GM19328 (cell line): ENCODE measurements around the gene SEL1L3.

Experiments
- ATAC-seq: cut with Tn5 transposase; IDR thresholded peaks from one replicate; pipeline ENCODE4 v1.9.1; 2021; ENCODE audit warnings: mild to moderate bottlenecking, moderate library complexity; ENCODE audit not compliant: unreplicated experiment

SEL1L3 gene

DNA sequence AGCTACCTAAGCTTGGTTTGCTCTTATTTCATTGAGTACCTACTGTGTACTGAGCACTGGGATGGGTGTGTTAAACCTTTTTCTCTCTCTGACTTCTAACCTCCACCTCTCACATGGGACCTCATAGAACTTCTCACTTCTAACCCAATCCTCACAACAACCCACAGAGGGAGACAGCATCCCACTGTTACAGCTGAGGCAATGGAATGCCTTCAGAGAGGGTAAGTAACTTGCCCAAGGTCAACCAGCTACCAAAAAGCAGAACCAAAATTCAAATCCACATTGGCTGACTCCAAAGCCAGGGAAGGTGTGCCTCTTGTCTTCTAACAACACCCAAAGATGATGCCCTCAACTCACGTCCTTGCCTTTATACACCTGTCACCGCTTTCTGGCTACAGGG lies 5.4 kb downstream of the SEL1L3 start:
- ATAC-seq: no peak

DNA sequence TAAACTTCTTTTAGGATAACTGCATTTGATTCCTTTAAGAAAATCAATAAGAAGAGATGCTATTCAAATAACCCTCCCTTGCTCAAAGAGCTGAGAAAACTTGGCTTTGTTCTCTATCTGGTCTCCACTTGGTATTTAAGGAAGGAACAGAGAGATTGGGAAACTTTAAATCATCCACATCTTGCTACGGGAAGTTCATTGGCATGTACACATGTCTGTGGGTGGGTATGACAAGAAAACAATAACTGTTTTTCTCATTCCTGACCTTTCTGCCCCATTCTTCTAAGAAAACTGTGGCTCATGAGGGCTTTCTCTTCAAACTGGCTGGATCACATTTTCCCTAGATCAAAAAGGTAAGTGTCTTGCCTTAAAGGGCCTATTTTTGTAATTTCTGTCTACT lies 6.0 kb downstream of the SEL1L3 start:
- no peak for ATAC-seq

GRCh38 chr4:25852103-25852502 lies 10.7 kb downstream of the SEL1L3 start:
- ATAC-seq: no peak

GRCh38 chr4:25847329-25847728 lies 15.5 kb downstream of the SEL1L3 start:
- ATAC-seq: no peak

GRCh38 chr4:25845841-25846653 lies 16.7 kb downstream of the SEL1L3 start:
- ATAC-seq: no peak

GRCh38 chr4:25844961-25845712 lies 17.7 kb downstream of the SEL1L3 start:
- no peak for ATAC-seq

DNA sequence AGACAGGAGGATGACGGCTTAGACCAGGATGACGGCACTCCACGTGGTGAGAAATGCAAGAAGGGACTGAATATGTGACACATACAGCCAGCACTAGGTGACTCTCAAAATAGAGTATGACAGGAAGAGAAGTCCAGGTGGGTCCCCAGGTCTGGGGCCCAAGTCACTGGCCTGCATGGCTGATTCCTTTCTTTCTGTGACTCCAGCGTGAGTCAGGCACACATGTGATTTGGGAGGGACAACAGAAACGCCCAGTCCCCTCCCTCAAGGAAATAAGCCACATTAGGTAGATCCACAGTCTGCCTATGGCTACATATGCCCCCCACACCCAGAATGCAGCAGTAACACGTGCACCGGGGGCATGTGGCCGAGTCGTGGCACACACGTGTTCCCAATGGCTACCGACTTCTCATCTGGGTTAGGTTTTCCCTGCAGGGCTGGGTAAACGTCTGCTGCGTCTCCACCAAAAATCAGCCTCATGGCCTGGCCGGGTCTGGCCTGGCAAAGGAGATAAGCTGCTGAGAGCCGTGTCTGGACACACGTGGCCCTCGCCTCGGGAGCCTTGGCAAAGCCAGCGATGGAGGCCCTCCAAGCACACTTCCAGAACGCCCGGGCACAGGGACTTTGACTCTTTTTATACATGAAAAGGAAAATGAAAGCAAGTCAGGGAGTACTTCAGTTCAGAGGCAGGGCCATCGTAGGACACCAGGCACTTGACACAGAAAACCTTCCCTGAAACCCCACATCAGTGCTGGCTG lies 19.3 kb downstream of the SEL1L3 start:
- no peak for ATAC-seq

GRCh38 chr4:25842229-25842845 lies 20.5 kb downstream of the SEL1L3 start:
- ATAC-seq: peak; percentile 61

GRCh38 chr4:25839687-25840086 lies 23.1 kb downstream of the SEL1L3 start:
- no peak for ATAC-seq

DNA sequence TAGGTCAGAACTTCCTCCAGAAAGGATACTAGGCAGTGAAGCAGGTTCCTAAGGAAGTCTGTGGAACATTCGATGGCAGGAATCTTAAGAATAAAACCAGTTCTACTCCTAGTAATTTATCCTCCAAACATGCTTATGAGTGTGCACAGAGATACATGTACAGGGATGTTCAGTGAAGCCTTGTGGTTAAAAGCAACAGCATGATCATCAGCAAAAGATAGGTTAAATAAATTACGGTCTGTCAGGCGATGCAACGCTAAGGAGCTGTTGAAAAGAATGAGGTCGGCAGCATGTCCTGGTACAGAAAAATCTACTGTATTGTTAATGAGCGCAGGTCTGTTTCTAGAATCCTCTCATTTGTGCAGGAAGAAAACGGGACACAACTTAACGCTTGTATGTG lies 23.6 kb downstream of the SEL1L3 start:
- ATAC-seq: no peak

- no peak for ATAC-seq
These were observed 24.3 kb downstream of the SEL1L3 start for GRCh38 chr4:25838526-25838925.

GRCh38 chr4:25837107-25837506 lies 25.7 kb downstream of the SEL1L3 start:
- ATAC-seq: no peak

DNA sequence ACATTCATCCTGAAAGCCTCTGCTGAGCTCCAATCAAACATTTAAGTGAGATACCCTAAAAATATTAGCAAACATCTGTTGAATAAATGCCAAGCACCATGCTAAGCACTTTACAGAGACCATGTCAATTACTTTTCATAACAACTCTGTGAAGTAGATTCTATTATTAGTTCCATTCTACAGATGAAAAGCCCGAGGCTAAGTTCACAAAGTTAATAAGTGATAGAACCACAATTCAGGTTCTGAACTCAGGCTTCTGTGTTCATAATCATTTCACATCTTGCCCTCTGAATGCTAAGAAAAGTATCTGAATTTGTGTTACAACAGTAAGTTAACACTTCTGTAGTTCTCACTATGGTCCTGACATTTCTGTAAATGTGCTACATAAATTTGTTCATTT lies 27.4 kb downstream of the SEL1L3 start:
- no peak for ATAC-seq

DNA sequence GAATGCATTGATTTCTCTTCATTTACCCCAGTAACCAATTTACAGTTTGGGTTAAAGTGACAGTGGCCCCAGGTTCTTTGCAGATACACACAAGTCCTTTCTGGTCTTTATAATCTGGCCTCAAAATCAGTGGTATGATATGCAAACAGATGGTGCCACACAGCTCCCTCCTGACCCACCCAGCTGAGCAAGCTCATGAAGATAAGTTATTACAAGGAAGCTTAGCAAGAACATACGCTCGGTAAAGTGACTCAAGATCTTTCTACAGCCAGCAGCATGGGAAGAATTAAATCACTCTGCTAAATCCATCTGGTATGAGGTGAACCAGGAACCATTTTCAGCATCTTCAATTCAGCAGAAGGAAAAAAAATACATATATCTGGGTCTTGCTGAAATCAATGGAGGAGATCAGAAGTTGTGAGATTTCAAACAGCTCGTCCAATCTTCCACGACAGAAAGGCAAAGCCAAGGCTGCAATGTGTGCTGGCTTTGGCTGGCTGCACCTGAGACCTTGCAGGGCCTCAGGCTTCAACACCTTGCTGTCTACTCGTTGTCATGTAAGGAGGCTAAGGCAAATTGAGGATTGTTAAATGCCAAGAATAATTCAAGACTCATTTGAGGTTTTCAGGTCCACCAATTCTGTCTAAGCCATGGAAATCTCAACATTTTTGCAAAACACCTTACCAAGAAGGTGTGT lies 28.2 kb downstream of the SEL1L3 start:
- ATAC-seq: no peak

DNA sequence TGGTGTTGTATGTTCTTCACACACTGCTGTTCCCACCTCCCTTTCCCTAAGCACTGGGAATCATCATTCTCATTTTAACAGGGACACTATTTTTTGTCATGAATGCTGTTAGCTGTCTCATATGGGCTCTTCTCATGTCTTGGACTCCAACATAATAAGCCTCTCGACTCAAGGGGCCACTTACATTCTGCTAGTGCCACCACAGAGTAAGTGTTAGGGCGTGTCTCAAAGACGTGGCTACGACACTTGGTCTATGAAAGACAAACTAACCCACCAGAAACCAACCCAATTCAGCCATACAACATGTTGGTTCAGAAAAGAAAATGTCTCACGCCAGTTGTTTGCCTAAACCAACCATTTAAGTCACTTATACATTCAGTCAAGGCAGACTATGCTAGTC lies 32.2 kb downstream of the SEL1L3 start:
- ATAC-seq: no peak

DNA sequence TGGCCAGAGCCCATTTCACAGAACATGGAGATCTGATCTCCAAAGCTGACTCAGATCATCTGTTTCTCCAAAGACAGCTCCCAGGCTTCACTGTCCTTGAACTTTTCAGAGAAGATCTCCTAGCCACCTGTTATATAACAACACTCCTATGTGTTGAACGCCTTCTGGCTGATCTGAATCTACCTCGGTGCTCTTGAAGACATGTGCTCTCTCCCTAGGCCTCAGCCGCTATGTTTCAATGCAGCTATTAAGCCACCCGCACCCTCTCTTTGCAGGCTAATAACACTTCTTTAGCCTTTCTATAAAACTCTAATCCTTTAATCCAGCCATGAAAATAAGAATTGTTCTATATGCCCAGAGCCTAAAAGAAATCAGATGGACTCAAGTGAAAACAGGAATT lies 34.9 kb downstream of the SEL1L3 start:
- no peak for ATAC-seq

DNA sequence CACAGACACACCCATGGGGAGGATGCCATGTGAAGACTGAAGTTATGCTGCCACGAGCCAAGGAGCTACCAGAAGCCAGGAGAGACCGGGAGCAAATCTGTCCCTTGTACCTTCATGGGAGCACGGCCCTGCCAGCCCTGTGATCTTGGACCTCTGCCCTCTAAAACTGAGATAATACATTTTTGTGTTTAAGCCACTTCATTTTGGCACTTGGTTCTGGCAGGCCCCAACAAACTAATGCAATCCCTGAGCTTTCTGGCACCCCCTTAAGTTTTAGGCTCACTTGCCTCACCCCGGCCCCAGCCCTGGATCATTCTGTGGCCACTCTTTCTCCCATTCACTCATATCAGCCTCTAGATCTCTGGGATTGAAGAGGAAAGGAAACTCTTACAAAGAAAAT lies 35.4 kb downstream of the SEL1L3 start:
- no peak for ATAC-seq

- no peak for ATAC-seq
These were observed 36.6 kb downstream of the SEL1L3 start for GRCh38 chr4:25826074-25826752.

- no peak for ATAC-seq
These were observed 39.2 kb downstream of the SEL1L3 start for GRCh38 chr4:25823632-25824031.

GRCh38 chr4:25821899-25822298 lies 40.9 kb downstream of the SEL1L3 start:
- no peak for ATAC-seq
